KBM-7 (cell line): Measurements from ENCODE around the gene ELOVL6.

Experiments used
- DNase-seq: peaks from one replicate; pipeline ENCODE4 v3.0.0-alpha.2; 2015
- in situ Hi-C: fragments of 300-500 bp; cut with MboI; formaldehyde crosslinking; loops from 2 replicates; pipeline ENCODE4 v1.14.3; 2020; ENCODE audit warnings: low sequenced_read_pairs, low pct_unique_long_range_greater_than_20kb, mixed read lengths

Gene ELOVL6

DNA sequence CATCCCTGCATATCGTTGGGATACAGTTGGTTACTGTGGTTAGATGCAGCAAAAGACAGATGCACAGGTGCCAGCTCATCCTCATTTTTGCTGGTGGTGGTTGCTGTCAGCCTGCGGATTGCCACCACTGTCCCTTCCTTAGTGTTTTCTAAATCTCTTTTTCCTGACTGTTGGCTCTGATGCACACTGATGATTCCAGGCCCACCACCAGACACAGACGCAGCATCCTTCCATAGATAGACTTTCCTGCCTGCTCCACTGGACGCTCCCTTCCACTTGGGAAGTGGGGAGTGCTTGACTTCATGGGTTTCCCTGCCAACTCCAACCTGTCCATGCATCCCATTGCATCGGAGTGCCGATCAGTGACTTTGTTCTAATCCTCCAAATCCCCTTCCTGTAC is 184.2 kb downstream of the ELOVL6 start:
- in situ Hi-C loops: no loop called here
- DNase-seq: no peak

DNA sequence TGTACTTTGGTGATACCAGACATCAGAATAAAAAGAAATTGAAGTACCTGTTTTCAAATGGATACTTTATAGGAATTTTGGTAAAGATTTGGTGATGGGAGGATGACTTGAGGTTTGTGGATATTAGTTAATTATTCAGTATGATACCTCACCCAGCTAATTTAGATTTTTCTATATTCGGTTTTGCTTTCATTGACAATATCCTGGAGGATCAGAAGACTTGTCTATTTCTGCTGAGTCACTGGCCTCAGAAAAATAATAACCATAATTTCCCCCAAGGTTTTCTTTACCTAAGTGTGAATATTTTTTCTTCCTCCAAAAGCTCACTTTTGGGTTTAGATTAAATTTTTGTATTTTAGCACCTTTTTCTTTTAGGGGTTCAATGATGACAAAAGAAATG is 185.5 kb downstream of the ELOVL6 start:
- no peak for DNase-seq
- in situ Hi-C loops: no loop called here

DNA sequence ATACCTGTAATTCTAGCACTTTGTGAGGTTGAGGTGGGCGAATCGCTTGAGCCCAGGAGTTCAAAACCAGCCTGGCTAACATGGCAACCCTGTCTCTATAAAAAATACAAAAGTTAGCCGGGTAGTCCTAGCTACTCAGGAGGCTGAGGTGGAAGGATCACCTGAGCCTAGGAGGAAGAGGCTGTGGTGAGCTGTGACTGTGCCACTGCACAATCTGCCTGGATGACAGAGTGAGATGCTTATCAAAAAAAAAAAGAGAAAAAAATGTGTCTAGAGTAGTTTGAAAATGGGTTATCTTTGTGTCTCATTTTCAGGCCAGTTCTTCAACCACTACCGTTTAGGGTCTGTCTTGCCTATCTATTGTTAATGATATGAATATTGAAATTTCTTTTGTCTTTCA is 187.6 kb downstream of the ELOVL6 start:
- in situ Hi-C loops: no loop called here

DNA sequence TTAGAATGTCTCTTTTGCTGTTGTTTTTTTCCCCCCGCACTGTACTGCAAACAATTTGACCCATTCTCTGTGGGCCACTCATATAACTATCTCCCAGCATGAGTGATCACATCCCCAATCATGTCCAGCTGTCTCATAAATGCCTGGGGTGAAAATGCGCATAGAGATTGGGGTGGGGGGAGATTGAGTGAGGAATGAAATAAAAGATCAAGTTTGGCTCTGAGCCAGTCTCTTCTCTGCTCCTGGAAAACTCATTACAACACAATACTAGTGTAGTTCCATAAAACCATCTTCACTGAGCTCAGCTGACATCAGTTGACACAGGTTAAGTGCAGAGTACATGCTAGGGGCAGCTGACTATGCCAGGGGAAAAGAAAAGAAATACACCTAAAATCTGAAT is 188.9 kb downstream of the ELOVL6 start:
- in situ Hi-C loops: loop anchor here (10.0 kb wide), 1 partner anchor 515 kb away; no protein-coding TSS in a partner anchor

More for the DNA sequence above, 187.6 kb downstream of the ELOVL6 start:
- DNase-seq: no peak

DNA sequence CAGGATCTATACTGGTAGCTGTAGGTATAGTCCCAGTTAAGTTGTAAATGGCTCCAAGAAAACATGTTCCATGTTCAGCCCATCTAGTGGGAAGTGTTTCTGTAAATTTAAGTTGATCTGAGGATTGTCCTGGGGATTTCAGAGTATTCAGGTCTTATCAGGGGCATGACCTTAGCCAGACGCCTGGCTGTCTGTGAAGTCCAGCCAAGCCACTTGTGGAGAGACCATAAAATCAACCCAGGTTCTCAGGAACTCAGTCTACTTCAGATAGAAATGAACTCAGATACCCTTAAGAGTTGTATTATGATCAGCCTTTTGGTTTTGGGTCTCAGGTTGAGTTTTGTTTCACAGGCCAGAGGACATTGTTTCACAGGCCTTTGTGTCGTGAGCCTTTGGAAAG is 189.9 kb downstream of the ELOVL6 start:
- in situ Hi-C loops: loop anchor here (10.0 kb wide), 1 partner anchor 516 kb away; no protein-coding TSS in a partner anchor
- DNase-seq: no peak

More for the DNA sequence above, 188.9 kb downstream of the ELOVL6 start:
- DNase-seq: no peak

DNA sequence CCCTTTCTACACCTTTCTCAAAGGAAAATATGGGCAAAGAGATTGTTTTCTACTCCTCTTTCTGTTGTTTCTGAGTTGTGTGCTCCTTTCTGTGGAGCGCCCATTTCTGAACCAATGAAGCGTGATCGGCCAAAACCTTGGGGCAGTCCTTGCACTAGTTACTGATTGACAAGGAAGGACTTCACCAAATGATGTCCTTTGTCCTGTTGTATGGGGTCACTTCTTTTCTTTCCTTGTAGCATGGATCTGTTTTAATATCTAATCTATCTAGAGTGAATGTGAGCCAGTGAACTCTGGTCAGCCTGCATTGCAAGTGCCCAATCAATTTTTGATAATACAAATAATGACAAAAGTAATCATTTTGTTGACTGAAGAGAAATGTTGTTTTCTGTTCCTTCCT is 191.2 kb downstream of the ELOVL6 start:
- no peak for DNase-seq
- in situ Hi-C loops: loop anchor here (10.0 kb wide), 1 partner anchor 518 kb away; no protein-coding TSS in a partner anchor

DNA sequence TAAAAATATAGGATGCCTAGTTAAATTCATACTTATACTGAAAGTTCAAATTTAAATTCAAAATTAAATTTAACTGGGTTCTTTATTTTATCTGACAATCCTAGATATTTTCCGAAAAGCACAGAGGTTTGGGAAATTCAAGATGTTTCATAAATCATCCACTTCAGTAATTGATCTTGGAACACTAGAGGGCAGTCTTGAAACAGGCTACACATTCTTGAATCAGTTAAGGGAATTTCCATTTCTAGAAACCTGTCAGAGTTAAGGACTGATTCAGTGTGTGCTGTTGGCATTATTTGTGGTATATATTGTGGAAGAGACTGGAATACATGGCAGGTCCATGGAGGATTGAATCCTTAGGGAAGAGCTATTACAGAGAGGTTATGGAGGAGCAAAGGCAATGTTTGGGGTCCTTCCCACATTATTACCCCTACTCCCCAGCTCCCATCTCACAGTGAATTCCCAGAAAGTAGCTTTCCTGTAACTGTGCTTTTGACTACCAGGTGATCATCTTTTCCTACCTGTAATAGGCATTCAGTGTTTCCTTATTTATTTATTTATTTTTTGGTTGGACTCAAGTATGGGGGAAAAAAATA is 192.9 kb downstream of the ELOVL6 start:
- in situ Hi-C loops: loop anchor here (10.0 kb wide), 1 partner anchor 519 kb away; no protein-coding TSS in a partner anchor
- peak; percentile 60 for DNase-seq

DNA sequence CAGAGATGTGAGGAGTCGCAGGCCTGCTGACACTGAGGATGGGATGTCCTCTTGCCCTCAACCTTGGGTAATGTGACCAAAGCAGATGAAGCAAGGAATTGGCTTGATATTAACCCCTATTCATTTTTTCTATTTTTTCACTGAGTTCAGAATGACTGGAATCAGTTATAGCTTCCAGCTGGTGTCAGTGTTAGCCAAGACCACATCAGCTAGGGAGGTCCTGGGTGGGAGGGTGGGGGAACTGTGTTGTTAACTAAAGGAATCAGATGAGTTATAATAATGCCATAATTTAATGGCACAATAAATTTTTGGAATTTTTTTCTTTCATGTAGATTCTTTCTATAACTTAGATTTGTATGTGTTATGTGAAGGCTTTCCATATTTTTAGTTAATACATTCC is 193.9 kb downstream of the ELOVL6 start:
- in situ Hi-C loops: loop anchor here (10.0 kb wide), 1 partner anchor 520 kb away; no protein-coding TSS in a partner anchor
- no peak for DNase-seq

DNA sequence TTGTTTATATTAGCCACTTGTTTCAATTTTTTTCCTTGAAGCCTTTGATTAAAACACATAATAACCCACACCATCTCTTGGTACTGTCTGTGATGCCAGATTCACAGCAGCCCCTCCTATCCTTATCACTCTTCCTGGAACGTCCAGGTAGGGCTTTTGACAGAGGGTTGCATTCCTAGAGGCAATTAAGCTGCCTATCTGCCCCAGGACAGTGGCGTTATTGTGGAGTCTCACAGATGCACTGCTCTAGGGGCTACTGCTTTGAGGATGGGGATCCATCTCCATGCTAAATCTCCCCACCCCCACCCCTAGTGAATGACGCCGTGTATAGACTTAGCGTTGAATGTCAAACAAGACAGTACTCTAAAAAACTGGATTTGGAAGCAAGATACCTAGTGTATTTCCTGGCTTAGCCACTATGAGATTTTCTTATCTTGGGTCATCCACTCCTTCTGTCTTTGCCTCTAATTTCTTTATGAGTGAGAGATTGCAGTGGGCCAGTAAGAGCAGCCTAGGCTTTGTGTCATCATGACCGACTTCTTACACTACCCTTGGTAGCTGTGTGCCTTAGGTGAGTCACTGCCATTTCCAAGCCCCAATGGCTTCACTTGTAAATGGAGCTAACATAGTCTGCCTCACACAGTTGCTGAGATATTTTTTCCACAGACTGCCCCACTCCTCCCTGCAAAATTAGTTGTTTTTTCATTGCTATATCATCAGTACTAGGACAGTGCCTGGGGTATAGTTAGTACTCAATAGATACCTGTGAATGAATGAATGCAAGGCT is 194.8 kb downstream of the ELOVL6 start:
- no peak for DNase-seq
- in situ Hi-C loops: loop anchor here (10.0 kb wide), 1 partner anchor 521 kb away; no protein-coding TSS in a partner anchor

DNA sequence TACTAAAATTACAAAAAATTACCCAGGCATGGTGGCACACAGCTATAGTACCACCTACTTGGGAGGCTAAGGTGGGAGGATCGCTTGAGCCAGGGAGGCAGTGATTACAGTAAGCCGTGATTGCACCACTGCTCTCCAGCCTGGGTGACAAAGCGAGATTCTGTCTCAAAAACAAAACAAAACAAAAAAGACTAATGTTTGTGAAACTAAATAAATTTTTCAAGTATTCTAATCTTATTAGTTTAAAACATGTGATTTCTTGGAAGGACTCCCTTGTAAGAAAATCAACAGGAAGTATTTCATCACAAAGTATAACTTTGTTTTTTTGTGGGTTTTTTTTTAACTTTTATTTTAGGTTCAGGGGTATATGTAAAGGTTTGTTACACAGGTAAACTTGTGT is 196.1 kb downstream of the ELOVL6 start:
- in situ Hi-C loops: loop anchor here (10.0 kb wide), 1 partner anchor 522 kb away; no protein-coding TSS in a partner anchor
- no peak for DNase-seq

DNA sequence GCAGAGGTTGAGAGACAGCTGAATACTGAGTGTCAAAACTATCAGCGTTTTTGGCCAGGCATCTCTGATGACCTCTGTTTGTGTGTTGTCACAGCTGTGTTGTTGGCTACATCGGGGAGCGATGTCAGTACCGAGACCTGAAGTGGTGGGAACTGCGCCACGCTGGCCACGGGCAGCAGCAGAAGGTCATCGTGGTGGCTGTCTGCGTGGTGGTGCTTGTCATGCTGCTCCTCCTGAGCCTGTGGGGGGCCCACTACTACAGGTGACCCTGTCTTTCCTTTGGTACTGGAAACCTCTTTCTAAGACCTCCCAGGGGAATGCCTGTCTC is 198.9 kb downstream of the ELOVL6 start:
- in situ Hi-C loops: no loop called here
- no peak for DNase-seq

DNA sequence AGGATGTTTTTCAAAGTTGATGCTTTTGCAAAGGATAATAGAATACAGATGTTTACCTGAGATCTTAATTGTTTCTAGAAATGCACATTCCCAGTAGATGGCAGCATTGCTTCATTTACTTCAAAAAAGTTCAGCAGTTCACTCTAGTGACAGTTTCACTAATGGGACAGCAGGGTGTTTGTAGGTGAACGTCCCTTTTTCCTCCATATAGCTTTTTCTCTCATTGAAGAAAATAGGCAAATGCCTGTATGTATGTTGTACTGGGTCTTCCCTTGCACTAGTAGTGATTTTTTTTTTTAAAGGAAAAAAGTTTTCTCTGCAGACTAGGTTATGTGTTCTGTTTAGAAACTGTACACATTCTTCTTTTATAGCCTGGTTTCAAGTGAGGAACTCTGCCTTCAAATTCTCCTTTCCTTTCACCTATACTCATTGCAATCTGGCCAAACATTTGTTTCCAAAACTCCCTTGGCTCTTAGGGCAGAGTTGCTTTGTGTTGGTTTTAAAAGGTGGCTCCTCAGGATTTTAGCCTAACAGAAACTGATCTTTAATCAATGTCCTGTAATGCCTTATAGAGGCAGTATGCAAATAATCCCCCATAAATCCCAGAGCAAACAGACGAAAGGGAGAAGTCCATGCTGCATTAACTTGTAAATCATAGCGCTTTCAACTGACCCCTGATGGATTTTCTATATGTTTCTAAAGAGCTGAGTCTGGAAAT is 199.4 kb downstream of the ELOVL6 start:
- in situ Hi-C loops: no loop called here
- peak; percentile 71 for DNase-seq

DNA sequence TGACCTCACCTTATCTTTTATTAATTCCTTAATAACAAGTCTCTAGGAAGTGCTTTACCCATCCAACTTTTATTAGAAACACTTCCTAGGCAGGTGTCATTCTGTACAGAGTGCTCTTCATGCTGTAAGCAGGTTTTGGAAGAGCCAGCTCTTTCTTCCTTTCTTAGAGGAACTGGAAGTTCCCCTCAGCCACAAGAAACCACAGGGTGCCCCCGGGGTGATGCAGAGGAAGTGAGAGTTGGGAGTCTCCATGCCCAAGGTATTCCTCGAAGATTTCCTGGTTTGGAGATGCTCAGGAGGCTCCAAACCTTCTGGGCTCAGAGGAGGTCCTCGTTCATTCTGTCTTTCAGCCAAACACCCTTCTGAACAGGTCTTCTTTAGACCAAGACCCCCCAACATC is 201.9 kb downstream of the ELOVL6 start:
- in situ Hi-C loops: no loop called here
- DNase-seq: no peak
